H1 (cell line): ENCODE results near the gene CDC7.

ENCODE experiments used
- CTCF ChIP-seq, 3 experiments: IDR thresholded peaks; 1 replicate in 2 of 3; 2 replicates in 1 of 3; pipeline versions ENCODE4 v1.5.1 to v1.6.1; 2011; ENCODE audit warnings: low read length in 3 of 3, mild to moderate bottlenecking in 3 of 3, inconsistent platforms in 2 of 3, low read depth in 1 of 3, moderate library complexity in 1 of 3; ENCODE audit not compliant: insufficient read depth in 1 of 3; ENCODE audit errors: control extremely low read depth in 1 of 3
- KDM1A ChIP-seq: fragments of 200-600, 300-600 bp; sonication (generic); IDR thresholded peaks from 2 replicates; pipeline ENCODE4 v1.7.1; 2016; ENCODE audit warnings: mild to moderate bottlenecking, low read length, borderline replicate concordance
- MAFK ChIP-seq: IDR thresholded peaks from 2 replicates; pipeline ENCODE4 v1.6.1; 2012; ENCODE audit warnings: low read depth, mild to moderate bottlenecking, improper control_type of control experiment, low read length
- POLR2AphosphoS5 ChIP-seq: IDR thresholded peaks from 2 replicates; pipeline ENCODE4 v1.6.1; 2011; ENCODE audit warnings: low read depth, low read length

GRCh38 chr1:91511386-91511785 lies 10.7 kb downstream of the CDC7 start:
- no peak for TF ChIP-seq KDM1A
- no peak for TF ChIP-seq POLR2AphosphoS5
- peak in 1 of 3 experiments; percentile 28; a peak in 2 of 4 replicates for TF ChIP-seq CTCF (IDR thresholded peaks at IDR 0.05; ENCODE audit: control extremely low read depth in 1 of 3, insufficient read depth in 1 of 3, low read depth in 1 of 3, low read length in 3 of 3)
- TF ChIP-seq MAFK: no peak
